GM19455 (cell line): Measurements from ENCODE around the gene SNN.
A peak's percentile ranks its signal among the peaks of the same experiment; 100 is the strongest.

Experiments used
- ATAC-seq: cut with Tn5 transposase; IDR thresholded peaks from one replicate; pipeline ENCODE4 v1.9.1; 2021; ENCODE audit not compliant: unreplicated experiment

Gene SNN

GRCh38 chr16:11667824-11668622 lies at the start of gene SNN:
SNN (plus strand) TSS chr16:11668455; CDS start chr16:11676060, 7,605 bp downstream.
- ATAC-seq: peak; percentile 66

- no peak for ATAC-seq
Observed at GRCh38 chr16:11619327-11619851, 48.9 kb upstream of the SNN start.

- no peak for ATAC-seq
Observed at GRCh38 chr16:11620243-11621003, 47.8 kb upstream of the SNN start.

- ATAC-seq: no peak
Observed at GRCh38 chr16:11621539-11621919, 46.7 kb upstream of the SNN start.

- no peak for ATAC-seq
Observed at GRCh38 chr16:11621920-11622651, 46.2 kb upstream of the SNN start.

GRCh38 chr16:11624205-11624604 lies 44.0 kb upstream of the SNN start:
- no peak for ATAC-seq

GRCh38 chr16:11624636-11625607 lies 43.3 kb upstream of the SNN start:
- no peak for ATAC-seq

GRCh38 chr16:11625769-11626168 lies 42.5 kb upstream of the SNN start:
- no peak for ATAC-seq

- no peak for ATAC-seq
Observed at GRCh38 chr16:11626657-11627291, 41.5 kb upstream of the SNN start.

GRCh38 chr16:11627292-11627663 lies 41.0 kb upstream of the SNN start:
- no peak for ATAC-seq

GRCh38 chr16:11627822-11628457 lies 40.3 kb upstream of the SNN start:
- no peak for ATAC-seq

- no peak for ATAC-seq
Observed at GRCh38 chr16:11629071-11630030, 38.9 kb upstream of the SNN start.

- no peak for ATAC-seq
Observed at GRCh38 chr16:11630046-11630767, 38.0 kb upstream of the SNN start.

- ATAC-seq: no peak
Observed at GRCh38 chr16:11630768-11631056, 37.5 kb upstream of the SNN start.

GRCh38 chr16:11631214-11631613 lies 37.0 kb upstream of the SNN start:
- no peak for ATAC-seq

GRCh38 chr16:11632455-11632939 lies 35.8 kb upstream of the SNN start:
- ATAC-seq: no peak

- ATAC-seq: no peak
Observed at GRCh38 chr16:11633113-11633512, 35.1 kb upstream of the SNN start.

GRCh38 chr16:11634312-11634711 lies 33.9 kb upstream of the SNN start:
- no peak for ATAC-seq
